Renal pelvis (tissue), 4 donors: ENCODE measurements around the gene MYL6B. TPM values are rescaled to one million over a fixed set of nuclear protein-coding genes. Genes with fewer than 3 reads are reported as not detected.
"Not testable (repeated sequence)": the region's sequence is repeated elsewhere in the genome, so short reads cannot be mapped to it uniquely, and the experiment has no call there.

Source experiments
- DNase-seq: peaks from one replicate; pipeline ENCODE4 v3.0.0-alpha.2; 2013
- polyA plus RNA-seq, 3 donors: library from polyadenylated mRNA; unstranded; fragments of 120-200 nt; gene quantifications; one replicate each; pipeline ENCODE4 v1.2.1, GENCODE V29; 2013; ENCODE audit not compliant: insufficient read length in 3 of 3

MYL6B gene
- polyA plus RNA-seq, 3 donors = 158 to 186 (median 174) TPM

DNA sequence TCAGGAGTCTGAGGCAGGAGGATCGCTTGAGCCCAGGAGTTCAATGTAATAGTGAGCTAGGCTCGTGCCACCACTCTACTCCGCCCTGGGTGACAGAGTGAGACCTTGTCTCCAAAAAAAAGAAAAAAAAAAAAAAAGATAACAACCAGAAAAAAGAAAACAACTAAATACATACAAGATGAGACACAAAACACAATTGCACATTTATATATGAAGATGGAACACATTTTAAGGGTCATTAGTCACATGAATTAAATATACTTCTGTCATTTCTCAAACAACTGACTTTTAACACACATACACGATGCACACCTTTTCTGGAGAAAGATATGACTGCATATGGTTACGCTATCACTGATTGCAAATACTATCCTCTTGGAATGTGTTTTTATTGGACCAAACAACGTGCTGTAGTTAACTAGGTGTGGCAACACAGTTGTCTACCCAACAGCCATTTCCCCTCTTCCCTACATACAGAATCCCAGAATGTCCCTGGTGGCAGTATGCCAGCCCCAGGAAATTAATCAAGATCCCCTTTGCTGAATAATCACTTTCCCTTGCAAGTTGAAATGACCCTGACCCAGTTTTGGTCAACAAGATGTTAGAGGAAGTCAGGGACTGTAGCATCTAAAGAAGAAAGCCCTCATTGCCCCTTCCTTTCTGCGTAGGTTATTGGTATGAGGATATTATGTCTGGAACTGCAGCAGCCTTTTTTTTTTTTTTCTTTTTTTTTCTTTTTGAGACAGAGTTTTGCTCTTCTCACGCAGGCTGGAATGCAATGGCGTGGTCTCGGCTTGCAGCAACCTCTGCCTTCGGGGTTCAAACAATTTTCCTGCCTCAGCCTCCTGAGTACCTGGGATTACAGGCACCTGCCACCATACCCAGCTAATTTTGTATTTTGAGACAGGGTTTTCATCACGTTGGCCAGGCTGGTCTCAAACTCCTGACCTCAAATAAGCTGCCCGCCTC is 5.6 kb upstream of the MYL6B start:
- DNase-seq = peak; percentile 39

DNA sequence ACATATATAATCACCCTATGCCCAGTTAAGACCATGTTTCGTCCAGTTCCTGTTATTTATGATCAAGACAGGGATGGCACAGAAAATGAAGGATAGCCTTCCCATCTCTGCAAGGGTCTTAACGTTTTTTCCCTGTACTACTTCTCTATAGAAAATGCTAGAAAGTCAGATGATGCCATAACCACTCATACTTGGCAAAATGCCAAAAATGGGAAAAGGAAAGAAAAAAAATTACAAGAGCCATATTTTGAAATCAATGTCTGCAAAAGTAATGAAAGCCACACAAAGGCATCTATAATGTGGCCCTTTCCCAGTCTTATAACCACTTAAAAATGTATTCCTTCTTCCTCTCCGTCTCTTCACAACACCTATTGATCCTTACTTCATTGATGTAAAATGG is 1.8 kb upstream of the MYL6B start:
- DNase-seq = no peak

DNA sequence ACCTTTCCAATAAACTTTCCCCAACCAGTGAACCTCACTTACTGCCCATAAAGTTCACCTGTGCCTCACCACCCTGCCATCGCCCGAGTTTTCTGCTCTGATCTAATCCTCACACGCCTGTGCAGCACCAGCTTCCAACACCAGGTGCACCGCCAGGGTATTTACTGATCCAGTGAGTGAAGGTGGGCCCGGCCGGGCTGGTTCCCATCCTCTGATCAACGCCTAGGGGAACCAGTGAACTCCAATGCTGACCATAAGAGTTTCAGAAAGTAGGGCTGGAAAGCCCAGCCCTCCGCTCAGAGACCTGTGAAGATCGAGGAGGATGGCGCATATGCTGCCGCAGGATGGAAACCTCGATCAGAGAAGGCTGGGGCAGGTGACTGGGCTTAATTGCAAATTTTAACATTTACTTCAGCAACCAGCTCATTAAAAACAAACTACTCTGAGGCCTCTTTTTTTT is 685 bp upstream of the MYL6B start:
- peak; percentile 48 for DNase-seq

DNA sequence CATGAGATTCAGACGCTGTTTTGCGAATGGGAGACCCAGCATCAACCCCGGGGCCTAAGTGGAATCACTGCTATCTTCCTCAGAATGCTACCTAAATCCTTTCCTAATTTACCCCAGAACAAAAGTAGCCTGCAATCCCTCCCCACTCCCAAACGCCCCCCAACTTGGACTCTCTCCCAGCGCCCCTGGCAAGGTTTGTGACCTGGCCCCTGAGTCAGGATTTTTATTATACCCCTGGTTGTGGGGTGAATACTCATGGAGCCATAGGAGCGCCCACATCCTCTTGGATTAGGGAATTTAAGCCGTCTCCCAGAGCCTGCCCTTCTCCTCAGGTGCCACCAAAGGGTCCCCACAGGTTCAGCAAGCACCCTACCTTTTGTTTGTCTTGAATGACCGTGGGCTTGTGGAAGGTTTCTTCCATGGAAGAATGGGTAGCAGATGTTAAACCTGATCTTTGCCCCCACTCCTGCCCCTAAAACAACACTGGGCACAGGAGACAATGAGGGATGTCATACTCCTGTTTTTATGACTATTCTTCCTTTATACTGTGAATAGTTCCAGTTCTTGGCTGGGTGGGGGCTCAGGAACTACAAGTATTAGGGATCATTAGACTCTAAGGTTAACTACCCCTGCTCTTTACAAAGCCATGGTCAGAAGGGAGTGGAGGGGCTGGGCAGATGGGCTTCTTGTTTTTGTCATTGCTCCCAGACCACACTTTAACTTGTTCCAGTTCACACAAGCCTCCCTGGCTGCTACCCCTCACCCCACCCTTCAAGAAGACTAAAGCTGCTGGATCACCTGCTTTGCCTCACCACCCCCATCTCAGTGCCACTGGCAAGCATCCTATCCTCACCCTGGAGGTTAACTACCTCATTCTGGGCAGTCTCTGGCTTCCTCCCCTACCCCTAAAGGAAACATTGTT is 630 bp downstream of the MYL6B start:
- DNase-seq = no peak

DNA sequence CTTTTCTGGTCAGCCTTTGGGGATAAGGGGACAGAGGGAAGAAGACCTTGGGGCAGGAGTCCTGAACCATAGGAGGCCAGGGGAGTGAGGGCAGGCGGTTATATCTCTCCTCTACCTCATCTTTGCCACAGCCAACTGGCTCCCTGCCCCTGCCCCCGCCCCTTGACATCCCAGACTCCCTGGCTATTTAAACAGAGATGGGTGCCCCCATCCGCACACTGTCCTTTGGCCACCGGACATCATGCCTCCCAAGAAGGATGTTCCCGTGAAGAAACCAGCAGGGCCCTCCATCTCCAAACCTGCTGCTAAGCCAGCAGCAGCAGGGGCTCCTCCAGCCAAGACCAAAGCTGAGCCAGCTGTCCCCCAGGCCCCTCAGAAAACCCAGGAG is 1.3 kb downstream of the MYL6B start:
- DNase-seq = no peak

DNA sequence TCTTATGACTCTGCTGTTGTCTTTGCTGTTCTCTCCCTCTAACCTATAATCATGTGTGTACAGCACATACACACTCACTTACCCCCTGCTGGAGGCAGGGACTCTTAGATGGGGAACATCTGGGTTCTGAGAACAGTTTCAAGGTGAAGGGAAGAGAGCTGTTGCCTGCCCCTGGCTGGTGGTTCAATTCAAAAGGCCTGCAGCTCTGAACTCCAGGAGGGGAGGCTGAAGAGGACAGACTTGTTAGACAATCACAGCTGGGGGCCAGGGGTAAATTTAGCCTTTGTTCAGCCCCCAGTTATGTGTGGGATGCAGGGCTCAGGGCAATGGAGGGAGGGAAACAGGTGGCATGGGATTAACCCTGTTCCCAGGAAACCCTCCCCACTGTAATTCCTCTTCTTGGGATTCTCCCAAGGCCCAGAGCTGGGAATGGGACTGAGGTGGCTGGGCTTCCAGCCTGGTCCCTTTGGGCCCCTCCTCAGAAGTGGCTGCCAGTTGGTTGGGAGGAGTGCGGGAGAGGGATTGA is 1.9 kb downstream of the MYL6B start:
- DNase-seq = no peak

DNA sequence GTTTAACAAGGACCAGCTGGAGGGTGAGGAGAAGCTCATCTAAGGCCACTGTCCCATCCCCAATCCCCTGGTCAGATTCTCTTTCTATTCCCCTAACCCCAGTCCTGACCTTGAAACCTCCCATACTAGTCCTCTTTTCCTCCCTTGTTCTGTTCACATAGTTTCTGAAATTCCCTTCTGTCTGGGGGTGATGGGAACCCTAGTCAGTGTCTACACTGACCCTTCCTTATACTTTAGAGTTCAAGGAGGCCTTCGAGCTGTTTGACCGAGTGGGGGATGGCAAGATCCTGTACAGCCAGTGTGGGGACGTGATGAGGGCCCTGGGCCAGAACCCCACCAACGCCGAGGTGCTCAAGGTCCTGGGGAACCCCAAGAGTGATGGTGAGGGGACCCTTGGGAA is 2.4 kb downstream of the MYL6B start:
- DNase-seq = no peak

DNA sequence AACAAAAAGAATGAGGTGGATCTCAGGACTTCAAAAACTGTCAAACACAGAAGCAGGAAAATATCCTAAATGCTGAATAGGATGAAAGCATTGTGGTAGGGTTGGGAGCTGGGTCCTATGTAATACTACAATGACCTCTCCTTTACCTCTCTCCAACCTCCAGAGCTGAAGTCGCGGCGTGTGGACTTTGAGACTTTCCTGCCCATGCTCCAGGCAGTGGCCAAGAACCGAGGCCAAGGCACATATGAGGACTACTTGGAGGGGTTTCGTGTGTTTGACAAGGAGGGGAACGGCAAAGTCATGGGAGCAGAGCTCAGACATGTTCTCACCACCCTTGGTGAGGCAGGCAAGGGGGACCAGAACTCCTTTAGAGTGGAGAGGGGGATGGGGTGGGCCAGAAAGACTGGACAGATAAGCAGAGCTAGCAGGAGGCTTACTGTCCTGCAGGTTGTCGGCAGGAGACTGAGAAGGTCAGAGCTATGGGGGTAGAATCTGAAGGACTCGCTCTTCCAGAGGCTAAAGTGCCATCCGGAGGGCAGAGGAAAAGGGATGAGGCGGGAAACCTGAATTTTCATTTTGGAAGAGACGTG is 3.0 kb downstream of the MYL6B start:
- DNase-seq = no peak

DNA sequence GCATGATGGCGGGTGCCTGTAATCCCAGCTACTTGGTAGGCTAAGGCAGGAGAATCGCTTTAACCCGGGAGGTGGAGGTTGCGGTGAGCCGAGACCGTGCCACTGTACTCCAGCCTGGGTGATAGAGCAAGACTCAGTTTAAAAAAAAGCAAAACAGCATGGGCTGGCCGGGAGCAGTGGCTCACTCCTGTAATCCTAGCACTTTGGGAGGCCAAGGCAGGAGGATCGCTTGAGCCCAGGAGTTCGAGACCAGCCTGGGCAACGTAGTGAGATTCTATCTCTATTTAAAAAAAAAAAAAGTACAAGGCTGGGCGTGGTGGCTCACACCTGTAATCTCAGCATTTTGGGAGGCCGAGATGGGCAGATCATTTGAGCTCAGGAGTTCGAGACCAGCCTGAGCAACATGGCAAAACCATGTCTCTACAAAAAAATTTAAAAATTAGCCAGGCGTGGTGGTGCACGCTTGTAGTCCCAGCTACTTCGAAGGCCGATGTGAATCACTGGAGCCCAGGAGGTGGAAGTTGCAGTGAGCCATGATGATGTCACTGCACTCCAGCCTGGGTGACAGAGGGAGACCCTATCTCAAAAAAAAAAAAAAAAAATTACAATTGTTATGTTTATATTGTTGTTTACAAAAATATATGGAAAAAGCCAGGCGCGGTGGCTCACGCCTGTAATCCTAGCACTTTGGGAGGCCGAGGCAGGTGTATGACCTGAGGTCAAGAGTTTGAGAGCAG is 4.2 kb downstream of the MYL6B start:
- not testable (repeated sequence) for DNase-seq

DNA sequence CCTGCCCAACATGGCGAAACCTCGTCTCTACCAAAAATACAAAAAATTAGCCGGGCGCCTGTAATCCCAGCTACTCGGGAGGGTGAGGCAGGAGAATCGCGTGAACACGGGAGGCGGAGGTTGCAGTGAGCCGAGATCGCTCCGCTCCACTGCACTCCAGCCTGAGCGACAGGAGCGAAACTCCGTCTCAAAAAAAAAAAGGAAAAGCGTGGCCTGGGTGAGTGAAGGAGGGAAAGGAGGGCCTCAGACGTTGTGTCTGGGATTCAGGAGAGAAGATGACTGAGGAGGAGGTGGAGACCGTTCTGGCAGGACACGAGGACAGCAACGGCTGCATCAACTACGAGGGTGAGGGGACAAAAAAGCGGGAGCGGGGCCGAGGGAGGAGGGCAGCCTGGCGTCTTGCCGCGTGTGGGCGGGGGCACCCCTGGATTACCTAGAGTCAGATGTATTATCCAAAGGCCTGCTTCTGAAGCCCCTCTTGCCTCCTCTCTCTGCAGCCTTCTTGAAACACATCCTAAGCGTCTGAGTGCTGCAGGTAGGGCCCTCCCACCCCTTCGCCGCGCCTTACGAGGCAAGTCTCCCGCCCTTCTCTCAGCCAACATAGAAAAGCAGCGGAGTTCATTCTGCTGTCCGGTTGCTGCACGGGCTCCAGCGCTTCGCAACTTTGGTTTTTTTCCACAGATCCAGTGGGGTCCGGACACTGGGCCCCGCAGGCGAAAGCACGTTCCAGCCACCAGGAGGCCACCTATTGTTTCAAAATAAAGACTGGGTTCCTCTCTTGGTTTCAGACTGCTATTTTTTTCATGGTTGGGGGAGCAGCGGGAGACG is 5.0 kb downstream of the MYL6B start:
- DNase-seq = peak; percentile 94

DNA sequence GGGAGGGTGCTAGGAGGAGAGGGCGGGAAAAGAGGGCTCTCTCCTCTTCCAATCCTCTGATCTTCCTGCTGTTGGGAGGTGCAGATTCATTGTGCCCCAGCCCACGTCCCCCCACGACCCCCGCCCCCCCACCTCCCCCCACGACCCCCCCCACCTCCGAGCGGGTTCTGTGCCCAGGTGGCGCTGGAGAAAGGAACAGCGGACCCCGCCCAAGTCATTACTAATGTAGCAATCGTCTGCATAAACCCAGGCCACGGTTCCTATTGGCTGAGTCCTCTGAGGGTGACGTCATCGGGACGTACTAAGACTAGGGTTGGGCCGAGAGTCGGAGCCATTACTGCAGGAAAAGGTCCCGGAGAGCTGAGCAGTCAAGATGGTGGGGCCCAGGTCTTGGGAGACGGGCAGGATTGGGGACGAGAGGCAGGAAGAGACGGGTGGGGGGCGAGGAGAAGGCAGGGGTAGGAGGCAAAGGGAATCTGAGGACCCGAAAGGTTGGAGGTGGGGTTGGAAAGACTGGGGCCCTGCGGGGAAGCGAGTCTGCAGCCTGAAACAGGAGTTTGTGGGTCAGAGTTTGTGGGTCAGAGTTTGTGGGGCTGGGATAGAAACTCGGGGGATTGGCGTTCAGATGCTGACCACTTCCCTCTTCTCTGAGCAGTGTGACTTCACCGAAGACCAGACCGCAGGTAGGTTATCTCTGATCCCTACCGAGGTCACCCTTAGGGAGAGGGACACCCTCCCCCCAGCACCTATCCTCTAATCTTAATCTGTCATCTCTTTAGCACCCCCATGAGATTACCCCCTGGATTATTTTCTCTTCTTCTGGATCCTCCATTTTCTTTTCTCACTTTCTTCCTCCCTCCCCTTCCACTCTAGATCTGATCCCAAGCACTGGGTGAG is 5.9 kb downstream of the MYL6B start, which contains the start of gene MYL6:
Gene MYL6, plus strand, starts transcription at position 331 of the 897 bp plus-strand sequence. Its CDS starts 43 bp downstream, at position 374.
- DNase-seq = peak; percentile 99

DNA sequence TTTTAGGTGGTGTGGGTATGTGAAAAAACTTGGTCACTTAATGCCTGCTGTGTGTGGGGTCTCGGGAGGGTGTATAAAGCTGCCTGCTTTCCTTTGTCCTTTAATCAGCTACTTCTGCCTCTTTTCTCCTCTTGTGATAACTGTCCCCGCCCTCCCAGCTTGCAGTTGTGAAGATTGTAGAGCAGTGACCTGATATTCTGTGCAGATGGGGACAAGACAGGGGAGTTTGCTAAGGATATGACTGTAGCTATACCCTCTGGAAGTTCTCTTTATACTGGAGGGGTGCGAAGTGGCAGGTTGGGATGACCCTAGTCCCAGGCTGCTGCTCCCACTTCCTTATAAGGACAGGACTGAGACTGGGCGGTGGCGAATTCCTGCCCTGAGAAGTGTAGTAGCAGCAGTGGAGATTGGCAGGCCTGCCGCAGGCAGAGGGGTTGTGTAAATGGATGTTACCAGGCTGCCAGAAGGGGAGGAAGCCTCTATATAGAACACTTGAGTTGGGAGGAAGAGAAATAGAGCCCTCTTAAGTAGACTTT is 6.6 kb downstream of the MYL6B start:
- DNase-seq = peak; percentile 58

DNA sequence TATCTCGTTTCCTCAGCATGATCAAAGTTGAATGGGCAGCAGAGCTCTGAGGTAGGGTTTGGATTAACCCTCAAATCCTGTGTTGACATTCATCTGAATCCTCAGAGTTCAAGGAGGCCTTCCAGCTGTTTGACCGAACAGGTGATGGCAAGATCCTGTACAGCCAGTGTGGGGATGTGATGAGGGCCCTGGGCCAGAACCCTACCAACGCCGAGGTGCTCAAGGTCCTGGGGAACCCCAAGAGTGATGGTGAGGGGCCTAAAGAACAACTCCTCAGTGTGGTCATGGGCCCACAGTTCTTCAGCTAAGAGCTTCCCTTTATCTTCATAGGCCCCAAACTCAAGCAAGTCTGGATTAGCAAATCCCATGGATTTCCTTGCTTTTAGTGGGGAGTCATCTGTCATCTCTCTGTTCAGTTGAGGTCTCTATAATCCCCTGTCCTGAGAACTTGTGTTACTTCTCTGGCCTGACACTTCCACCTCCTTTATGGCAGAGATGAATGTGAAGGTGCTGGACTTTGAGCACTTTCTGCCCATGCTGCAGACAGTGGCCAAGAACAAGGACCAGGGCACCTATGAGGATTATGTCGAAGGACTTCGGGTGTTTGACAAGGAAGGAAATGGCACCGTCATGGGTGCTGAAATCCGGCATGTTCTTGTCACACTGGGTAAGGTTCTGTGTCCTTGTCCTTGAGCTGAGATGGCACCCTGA is 7.2 kb downstream of the MYL6B start:
- DNase-seq = no peak

DNA sequence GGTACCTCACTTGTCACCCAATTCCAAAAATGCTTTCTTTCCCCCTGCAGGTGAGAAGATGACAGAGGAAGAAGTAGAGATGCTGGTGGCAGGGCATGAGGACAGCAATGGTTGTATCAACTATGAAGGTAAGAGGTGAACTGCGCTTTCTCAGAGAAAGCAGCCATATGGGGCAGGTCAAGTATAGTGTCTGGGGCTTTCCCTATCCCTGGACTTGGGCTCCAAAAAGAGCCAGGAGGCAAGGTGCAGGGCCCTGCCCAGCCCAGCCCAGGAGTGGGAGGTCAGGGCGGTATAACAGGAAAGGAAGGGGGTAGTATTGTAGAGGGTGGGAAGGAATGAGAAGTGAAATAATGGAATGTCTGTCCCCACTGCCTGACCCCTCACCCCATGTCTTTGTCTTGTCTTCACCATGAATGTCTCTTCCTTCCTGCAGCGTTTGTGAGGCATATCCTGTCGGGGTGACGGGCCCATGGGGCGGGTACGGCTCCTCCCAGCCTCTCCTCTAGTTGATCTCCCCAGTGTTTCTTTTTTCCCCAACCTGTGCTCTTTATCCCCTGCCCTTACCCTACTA is 7.9 kb downstream of the MYL6B start:
- no peak for DNase-seq

DNA sequence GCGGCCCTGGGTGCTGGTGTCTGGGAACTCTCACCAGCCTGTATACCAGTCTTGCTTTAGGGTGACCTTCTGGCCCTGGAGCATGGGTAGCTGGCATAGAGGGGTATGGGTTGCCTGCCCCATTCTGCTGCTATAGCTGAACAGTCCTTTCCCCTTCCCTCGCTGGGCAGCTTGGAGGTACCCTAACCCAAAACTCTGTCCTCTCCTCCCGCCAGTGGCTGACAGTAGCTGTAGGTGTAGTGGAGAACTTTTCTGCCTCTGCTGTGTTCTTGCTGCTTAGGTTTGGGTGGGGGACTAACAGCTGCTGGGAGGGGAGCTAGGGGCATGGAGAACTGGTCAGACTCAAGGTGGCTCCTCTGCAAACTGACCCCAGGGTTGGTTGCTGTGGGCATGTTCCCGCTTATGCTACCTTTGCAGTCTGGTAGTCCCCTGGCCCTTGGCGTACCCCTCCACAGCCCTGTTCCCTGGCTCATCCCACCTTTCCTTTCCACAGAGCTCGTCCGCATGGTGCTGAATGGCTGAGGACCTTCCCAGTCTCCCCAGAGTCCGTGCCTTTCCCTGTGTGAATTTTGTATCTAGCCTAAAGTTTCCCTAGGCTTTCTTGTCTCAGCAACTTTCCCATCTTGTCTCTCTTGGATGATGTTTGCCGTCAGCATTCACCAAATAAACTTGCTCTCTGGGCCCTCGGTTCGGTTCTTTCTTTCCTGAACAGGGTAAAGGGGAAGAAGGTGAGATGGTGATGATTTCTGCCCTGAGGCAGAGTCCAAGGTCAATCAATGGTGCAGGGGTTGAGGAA is 8.7 kb downstream of the MYL6B start:
- no peak for DNase-seq

DNA sequence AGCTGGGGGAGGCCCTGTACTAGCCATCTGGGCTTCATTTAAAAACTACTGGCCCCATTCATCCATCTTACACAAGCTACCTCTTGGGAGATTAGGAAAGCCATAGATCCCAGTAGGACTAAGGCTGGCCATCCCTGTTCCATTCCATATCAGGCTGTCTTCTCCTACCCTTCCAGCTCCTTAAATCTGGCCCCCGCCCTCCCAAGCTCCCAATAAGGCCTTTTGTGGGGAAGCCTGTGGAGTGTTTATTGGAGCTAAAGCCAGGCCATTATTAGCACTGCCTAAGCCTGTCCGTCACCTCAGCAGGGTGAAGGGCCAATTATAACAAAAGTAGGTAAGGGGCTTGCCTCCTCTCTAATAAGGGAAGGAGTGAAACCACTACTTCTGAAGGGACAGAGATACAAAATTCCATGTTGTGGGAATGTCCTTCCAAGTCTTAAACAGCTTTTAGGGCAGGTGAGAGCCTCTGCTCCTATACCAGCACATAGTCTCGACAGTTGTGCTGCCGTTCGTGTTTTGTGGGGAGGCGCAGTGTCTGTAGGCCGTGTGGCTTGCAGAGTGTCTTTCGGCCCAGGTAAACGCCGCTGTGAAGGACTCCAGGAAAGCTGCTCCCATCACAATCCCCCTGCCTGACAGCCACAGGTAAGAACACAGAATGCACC is 9.4 kb downstream of the MYL6B start:
- no peak for DNase-seq
